NCI-H226 (cell line): ENCODE measurements around the gene PLCH2.

Source experiments
- DNase-seq: peaks from one replicate; pipeline ENCODE4 v3.0.0-alpha.2; 2015

PLCH2 gene

GRCh38 chr1:2532485-2533160 lies 56.5 kb downstream of the PLCH2 start:
- no peak for DNase-seq

- DNase-seq = peak; percentile 69
Observed at GRCh38 chr1:2533365-2533764, 57.3 kb downstream of the PLCH2 start.

- DNase-seq = no peak
Observed at GRCh38 chr1:2534315-2534686, 58.2 kb downstream of the PLCH2 start.

GRCh38 chr1:2534687-2535441 lies 58.8 kb downstream of the PLCH2 start:
- DNase-seq = peak; percentile 80

- DNase-seq = no peak
Observed at GRCh38 chr1:2535455-2535854, 59.4 kb downstream of the PLCH2 start.

GRCh38 chr1:2535981-2536380 lies 59.9 kb downstream of the PLCH2 start:
- DNase-seq = no peak

GRCh38 chr1:2537784-2538115 lies 61.7 kb downstream of the PLCH2 start:
- no peak for DNase-seq

GRCh38 chr1:2538376-2538775 lies 62.3 kb downstream of the PLCH2 start:
- DNase-seq = no peak

- DNase-seq = no peak
Observed at GRCh38 chr1:2538872-2539271, 62.8 kb downstream of the PLCH2 start.

- DNase-seq = no peak
Observed at GRCh38 chr1:2539312-2539907, 63.3 kb downstream of the PLCH2 start.

- no peak for DNase-seq
Observed at GRCh38 chr1:2540816-2541492, 64.9 kb downstream of the PLCH2 start.

- DNase-seq = no peak
Observed at GRCh38 chr1:2541619-2542245, 65.6 kb downstream of the PLCH2 start.

GRCh38 chr1:2542246-2542915 lies 66.3 kb downstream of the PLCH2 start:
- DNase-seq = no peak

GRCh38 chr1:2543543-2544092 lies 67.5 kb downstream of the PLCH2 start:
- DNase-seq = no peak

GRCh38 chr1:2544093-2544874 lies 68.2 kb downstream of the PLCH2 start:
- DNase-seq = no peak

- no peak for DNase-seq
Observed at GRCh38 chr1:2544875-2545640, 69.0 kb downstream of the PLCH2 start.

- DNase-seq = peak; percentile 79
Observed at GRCh38 chr1:2545754-2546514, 69.8 kb downstream of the PLCH2 start.

GRCh38 chr1:2546515-2547209 lies 70.6 kb downstream of the PLCH2 start:
- peak; percentile 94 for DNase-seq
